SU-DHL-6 (cell line): ENCODE data around the gene AGO3.

ENCODE experiments used
- H2AFZ ChIP-seq: fragments of 200-600 bp; sonication (generic); 2 replicates; pipeline ENCODE4 v1.6.1; 2014; ENCODE audit warnings: low read depth, mild to moderate bottlenecking, moderate library complexity, mixed read lengths, antibody characterized with exemption, low read length; ENCODE audit not compliant: severe bottlenecking
- H3F3A ChIP-seq: fragments of 200-600 bp; shearing (Covaris generic); 2 replicates; pipeline ENCODE4 v1.6.0; 2016; ENCODE audit warnings: antibody characterized with exemption, mild to moderate bottlenecking; ENCODE audit not compliant: insufficient read depth
- H3K27ac ChIP-seq: fragments of 200-600 bp; sonication (generic); 2 replicates; pipeline ENCODE4 v1.5.1; 2016; ENCODE audit warnings: low read depth, mild to moderate bottlenecking, low read length, moderate library complexity, mixed read lengths
- H3K27me3 ChIP-seq: fragments of 200-600 bp; sonication (generic), shearing (Covaris generic); 2 replicates; pipeline ENCODE4 v1.6.0; 2014; ENCODE audit warnings: mild to moderate bottlenecking, low read length
- H3K36me3 ChIP-seq: fragments of 200-600 bp; sonication (generic); 2 replicates; pipeline ENCODE4 v1.6.1; 2014; ENCODE audit warnings: mild to moderate bottlenecking, low read length, mixed read lengths
- H3K4me2 ChIP-seq: fragments of 300-600, 200-600 bp; shearing (Covaris generic), sonication (generic); 2 replicates; pipeline ENCODE4 v1.6.0; 2014; ENCODE audit warnings: low read length, low read depth, mild to moderate bottlenecking; ENCODE audit not compliant: poor library complexity, severe bottlenecking
- H3K4me3 ChIP-seq: fragments of 200-600 bp; sonication (generic); 2 replicates; pipeline ENCODE4 v1.5.1; 2014; ENCODE audit warnings: antibody characterized with exemption, low read length, mild to moderate bottlenecking, mixed read lengths; ENCODE audit not compliant: insufficient read depth, poor library complexity, severe bottlenecking
- H3K79me2 ChIP-seq: fragments of 200-600 bp; sonication (generic); 2 replicates; pipeline ENCODE4 v1.6.1; 2014; ENCODE audit warnings: mild to moderate bottlenecking, low read length, moderate library complexity; ENCODE audit not compliant: insufficient read depth
- H3K9ac ChIP-seq: fragments of 200-600 bp; sonication (generic); 2 replicates; pipeline ENCODE4 v1.7.0; 2014; ENCODE audit warnings: mild to moderate bottlenecking, low read length
- H3K9me2 ChIP-seq: fragments of 200-600 bp; sonication (generic); replicated peaks from 2 replicates; pipeline ENCODE4 v1.6.1; 2014; ENCODE audit warnings: low read length; ENCODE audit not compliant: insufficient read depth
- H3K9me3 ChIP-seq: fragments of 200-600 bp; sonication (generic); 2 replicates; pipeline ENCODE4 v1.6.1; 2014; ENCODE audit warnings: low read length, mixed read lengths; ENCODE audit not compliant: insufficient read depth
- H4K20me1 ChIP-seq: fragments of 200-600 bp; sonication (generic); 2 replicates; pipeline ENCODE4 v1.6.1; 2014; ENCODE audit warnings: low read depth, mild to moderate bottlenecking, antibody characterized with exemption, low read length, moderate library complexity, mixed read lengths
- CTCF ChIP-seq: fragments of 200-600 bp; sonication (generic); IDR thresholded peaks from one replicate; pipeline ENCODE4 v1.5.1; 2017; ENCODE audit warnings: antibody characterized with exemption, mild to moderate bottlenecking, low read length, moderate library complexity; ENCODE audit not compliant: insufficient read depth, poor library complexity, severe bottlenecking
- EZH2phosphoT487 ChIP-seq: fragments of 200-600 bp; sonication (generic), shearing (Covaris generic); conservative IDR thresholded peaks from 2 replicates; pipeline ENCODE4 v1.6.1; 2018; ENCODE audit warnings: mild to moderate bottlenecking, antibody characterized with exemption, low read length, moderate library complexity, mixed read lengths

The AGO3 gene

DNA sequence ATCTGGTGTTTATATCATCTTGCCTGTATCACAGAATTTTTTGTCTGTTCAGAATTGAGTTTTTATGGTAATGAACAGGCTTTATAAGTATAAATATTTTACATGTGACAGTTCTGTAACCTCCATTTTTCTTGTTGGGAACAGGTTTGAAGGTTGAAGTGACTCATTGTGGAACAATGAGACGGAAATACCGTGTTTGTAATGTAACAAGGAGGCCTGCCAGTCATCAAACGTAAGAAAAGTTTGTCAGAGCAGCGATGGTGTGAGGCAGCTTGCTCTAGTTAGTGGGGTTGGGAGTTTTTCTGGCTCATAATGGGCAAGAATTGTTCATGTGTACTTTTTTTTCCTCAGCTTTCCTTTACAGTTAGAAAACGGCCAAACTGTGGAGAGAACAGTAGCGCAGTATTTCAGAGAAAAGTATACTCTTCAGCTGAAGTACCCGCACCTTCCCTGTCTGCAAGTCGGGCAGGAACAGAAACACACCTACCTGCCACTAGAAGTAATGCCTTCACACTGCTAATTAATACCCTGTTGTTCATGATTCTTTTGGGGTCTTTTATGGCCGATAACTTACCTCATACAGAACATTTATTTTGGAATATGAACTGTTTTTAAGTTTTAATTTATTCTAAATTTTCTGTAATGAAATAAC lies 77.8 kb downstream of the AGO3 start:
- peaks cover 7% of the 10 kb centered on the region; the same call in 1 of the 2 replicates for H3F3A ChIP-seq
- H3K27ac ChIP-seq, result no peak overlapping the region
- H3K27me3 ChIP-seq, result no peaks in the 10 kb centered on the region
- no peak overlapping the region for H3K9ac ChIP-seq
- no peaks in the 10 kb centered on the region for H3K79me2 ChIP-seq
- H3K4me3 ChIP-seq, result no peak overlapping the region
- no peak overlapping the region for H2AFZ ChIP-seq
- H3K4me2 ChIP-seq, result no peak overlapping the region
- peaks cover 3% of the 10 kb centered on the region; the same call in 1 of the 2 replicates for H3K36me3 ChIP-seq
- H3K9me3 ChIP-seq, result no peaks in the 10 kb centered on the region
- H3K9me2 ChIP-seq, result no peaks in the 10 kb centered on the region
- H4K20me1 ChIP-seq, result no peaks in the 10 kb centered on the region
- TF ChIP-seq EZH2phosphoT487 (no peak), CTCF (no peak)

GRCh38 chr1:36014722-36015220 lies 83.9 kb downstream of the AGO3 start:
- H3K27me3 ChIP-seq, result no peaks in the 10 kb centered on the region
- no peaks in the 10 kb centered on the region for H3K79me2 ChIP-seq
- no peak overlapping the region for H2AFZ ChIP-seq
- peaks cover 3% of the 10 kb centered on the region; the same call in 1 of the 2 replicates for H3F3A ChIP-seq
- H3K27ac ChIP-seq, result no peak overlapping the region
- H3K4me3 ChIP-seq, result no peak overlapping the region
- no peaks in the 10 kb centered on the region for H4K20me1 ChIP-seq
- H3K9ac ChIP-seq, result no peak overlapping the region
- peaks cover 7% of the 10 kb centered on the region; the same call in 1 of the 2 replicates for H3K36me3 ChIP-seq
- H3K9me3 ChIP-seq, result no peaks in the 10 kb centered on the region
- H3K9me2 ChIP-seq, result no peaks in the 10 kb centered on the region
- no peak overlapping the region for H3K4me2 ChIP-seq
- no peak for TF ChIP-seq EZH2phosphoT487
- TF ChIP-seq CTCF, result no peak

DNA sequence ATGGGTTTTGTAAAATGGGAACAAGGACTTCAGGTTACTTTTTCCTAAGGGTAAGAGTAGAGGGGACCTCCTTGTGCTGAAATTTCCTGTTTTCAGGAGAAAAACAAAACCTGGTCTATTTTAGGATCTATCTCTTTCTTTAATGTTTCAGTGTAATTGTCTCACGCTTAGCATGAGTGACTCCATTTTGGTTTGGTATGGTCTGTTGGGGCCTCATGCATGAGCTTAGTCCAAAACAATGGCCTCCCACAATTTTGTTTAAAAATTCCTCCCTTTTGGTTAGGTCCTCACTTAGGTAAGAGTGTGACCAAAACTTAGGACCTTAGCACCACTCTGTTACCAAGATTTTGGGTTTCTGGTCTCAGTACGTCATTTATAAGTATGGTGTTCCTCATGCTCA lies 85.8 kb downstream of the AGO3 start:
- Histone ChIP-seq H3K4me3 (no peak overlapping the region), H2AFZ (no peak overlapping the region), H3K9ac (no peak overlapping the region), H3K9me3 (no peaks in the 10 kb centered on the region), H3K4me2 (no peak overlapping the region), H3K27me3 (no peaks in the 10 kb centered on the region), H3K79me2 (no peaks in the 10 kb centered on the region), H4K20me1 (no peaks in the 10 kb centered on the region), H3K36me3 (peaks cover 7% of the 10 kb centered on the region; the same call in 1 of the 2 replicates), H3F3A (no peaks in the 10 kb centered on the region), H3K27ac (no peak overlapping the region), H3K9me2 (no peaks in the 10 kb centered on the region)
- no peak for TF ChIP-seq CTCF
- no peak for TF ChIP-seq EZH2phosphoT487
